GM12878 (cell line): ENCODE measurements around the gene ZNF229. TPM values are rescaled to one million over a fixed set of nuclear protein-coding genes. Genes with fewer than 3 reads are reported as not detected.

Experiments used
- ATAC-seq: fragments of 200-7000 bp; cut with Tn5 transposase; 3 replicates; pipeline ENCODE4 v1.9.1; 2020; ENCODE audit warnings: mild to moderate bottlenecking, moderate library complexity
- BruUV-seq: library from RNA; stranded (reverse); fragments of 400-500 nt; replicated peaks from 2 replicates; lab custom pipeline; 2021; lab: Mats Ljungman, UMichigan
- CTCF ChIA-PET: fragments of 300-600 bp; sonication (Branson Sonifier 250); formaldehyde crosslinking; extraction: SDS; loops from one replicate; lab custom pipeline; 2021; ENCODE audit warnings: inconsistent platforms; lab: Yijun Ruan, JAX
- POLR2A ChIA-PET: fragments of 350-600 bp; formaldehyde crosslinking; extraction: SDS; loops from one replicate; lab custom pipeline; 2021; ENCODE audit warnings: inconsistent platforms; lab: Charles Lee
- RAD21 ChIA-PET: fragments of 300-600 bp; sonication (Branson Sonifier 250); formaldehyde crosslinking; loops from one replicate; lab custom pipeline; 2023; ENCODE audit warnings: antibody characterized with exemption; ENCODE audit not compliant: unreplicated experiment; lab: Charles Lee
- SMC1A ChIA-PET: fragments of 300-600 bp; sonication (Branson Sonifier 250); formaldehyde crosslinking; loops from one replicate; lab custom pipeline; 2023; ENCODE audit not compliant: unreplicated experiment, uncharacterized antibody; lab: Charles Lee
- DNase-seq: peaks from one replicate; pipeline ENCODE4 v3.0.0-alpha.2; 2011; ENCODE audit warnings: low read depth, low spot score
- FAIRE-seq: peaks from 3 replicates; lab custom pipeline; 2011; peaks lifted over from hg19 to GRCh38; lab: Jason Lieb, UNC
- H2AFZ ChIP-seq: 2 replicates; pipeline ENCODE4 v1.6.0; 2011; ENCODE audit warnings: low read depth, low read length, control low read depth; ENCODE audit not compliant: control insufficient read depth
- H3K27ac ChIP-seq: 2 replicates; pipeline ENCODE4 v1.5.1; 2011; ENCODE audit warnings: control low read depth; ENCODE audit not compliant: control insufficient read depth, insufficient read depth
- H3K27me3 ChIP-seq, 2 experiments: replicated peaks in 1 of 2; 2 replicates each; pipeline versions ENCODE4 v1.6.0 to v1.6.1; 2011; ENCODE audit warnings: low read length in 1 of 2; ENCODE audit not compliant: control insufficient read depth in 2 of 2, insufficient read depth in 2 of 2
- H3K36me3 ChIP-seq, 2 experiments: 2 replicates each; pipeline ENCODE4 v1.5.1; 2011; ENCODE audit warnings: low read length in 1 of 2; ENCODE audit not compliant: control insufficient read depth in 2 of 2, insufficient read depth in 2 of 2
- H3K4me1 ChIP-seq: 2 replicates; pipeline ENCODE4 v1.6.1; 2011; ENCODE audit warnings: mild to moderate bottlenecking, low read length, moderate library complexity, mixed read lengths; ENCODE audit not compliant: control insufficient read depth, insufficient read depth
- H3K4me2 ChIP-seq: 2 replicates; pipeline ENCODE4 v1.6.0; 2011; ENCODE audit warnings: control low read depth; ENCODE audit not compliant: control insufficient read depth, insufficient read depth
- H3K4me3 ChIP-seq: fragments of 200-600 bp; sonication (generic); 2 replicates; pipeline ENCODE4 v1.5.1; 2016
- H3K79me2 ChIP-seq: 2 replicates; pipeline ENCODE4 v1.6.0; 2011; ENCODE audit warnings: low read length; ENCODE audit not compliant: control insufficient read depth, insufficient read depth
- H3K9ac ChIP-seq: 2 replicates; pipeline ENCODE4 v1.8.0; 2011; ENCODE audit warnings: low read length, control low read depth, mixed read lengths; ENCODE audit not compliant: control insufficient read depth, insufficient read depth
- H3K9me3 ChIP-seq: replicated peaks from 3 replicates; pipeline ENCODE4 v1.5.1; 2011; ENCODE audit warnings: mild to moderate bottlenecking, low read length; ENCODE audit not compliant: control insufficient read depth, insufficient read depth
- H4K20me1 ChIP-seq: 2 replicates; pipeline ENCODE4 v1.6.0; 2011; ENCODE audit not compliant: control insufficient read depth, insufficient read depth
- ATF7 ChIP-seq: fragments of 450-650 bp; IDR thresholded peaks from 2 replicates; pipeline ENCODE4 v1.6.1; 2016; ENCODE audit warnings: low read depth, mild to moderate bottlenecking
- BHLHE40 ChIP-seq, 2 experiments: fragments of 450-650 bp in 1 of 2; IDR thresholded peaks; 2 replicates each; pipeline ENCODE4 v1.6.1; 2011 to 2017; ENCODE audit warnings: low read depth in 2 of 2, borderline replicate concordance in 1 of 2, improper control_type of control experiment in 1 of 2, low read length in 1 of 2, mild to moderate bottlenecking in 1 of 2
- BRCA1 ChIP-seq: IDR thresholded peaks from 2 replicates; pipeline ENCODE4 v1.6.1; 2011; ENCODE audit warnings: low read depth, low read length, improper control_type of control experiment
- CBX5 ChIP-seq: sonication (generic); IDR thresholded peaks from 2 replicates; pipeline ENCODE4 v1.6.1; 2016; ENCODE audit warnings: low read depth, moderate library complexity, mild to moderate bottlenecking, inconsistent platforms
- HDAC2 ChIP-seq: fragments of 200-600 bp; sonication (generic); IDR thresholded peaks from 2 replicates; pipeline ENCODE4 v1.6.1; 2017
- IKZF1 ChIP-seq: fragments of 450-650 bp; conservative IDR thresholded peaks from 2 replicates; pipeline ENCODE4 v1.6.1; 2017; ENCODE audit warnings: antibody characterized with exemption, mild to moderate bottlenecking
- JUND ChIP-seq: IDR thresholded peaks from 2 replicates; pipeline ENCODE4 v1.6.1; 2012; ENCODE audit warnings: low read depth, mild to moderate bottlenecking, low read length, improper control_type of control experiment, moderate library complexity
- MEF2A ChIP-seq: IDR thresholded peaks from 2 replicates; pipeline ENCODE4 v1.6.1; 2011; ENCODE audit warnings: low read depth, mild to moderate bottlenecking, low read length, moderate library complexity; ENCODE audit not compliant: insufficient read depth
- PAX8 ChIP-seq: fragments of 450-650 bp; IDR thresholded peaks from 2 replicates; pipeline ENCODE4 v1.6.1; 2017; ENCODE audit warnings: mild to moderate bottlenecking, moderate library complexity
- POU2F2 ChIP-seq: IDR thresholded peaks from 3 replicates; pipeline ENCODE4 v1.6.1; 2011; ENCODE audit warnings: low read depth, mild to moderate bottlenecking, low read length, borderline replicate concordance
- RAD21 ChIP-seq: IDR thresholded peaks from 2 replicates; pipeline ENCODE4 v1.6.1; 2011; ENCODE audit warnings: mild to moderate bottlenecking, low read depth, low read length, moderate library complexity; ENCODE audit not compliant: insufficient read depth
- RELA ChIP-seq: fragments of 450-650 bp; IDR thresholded peaks from 2 replicates; pipeline ENCODE4 v1.8.0; 2014; ENCODE audit warnings: borderline replicate concordance; ENCODE audit not compliant: partially characterized antibody
- SREBF1 ChIP-seq: IDR thresholded peaks from 2 replicates; pipeline ENCODE4 v1.6.1; 2012; ENCODE audit warnings: mild to moderate bottlenecking, low read length
- SRF ChIP-seq, 2 experiments: IDR thresholded peaks; 2 replicates each; pipeline ENCODE4 v1.6.1; 2011; ENCODE audit warnings: low read depth in 2 of 2, low read length in 2 of 2, mild to moderate bottlenecking in 1 of 2, moderate library complexity in 1 of 2
- SUPT20H ChIP-seq: IDR thresholded peaks from 2 replicates; pipeline ENCODE4 v1.6.1; 2011; ENCODE audit warnings: low read depth, mild to moderate bottlenecking, low read length, moderate library complexity, borderline replicate concordance; ENCODE audit not compliant: control insufficient read depth
- TCF3 ChIP-seq: IDR thresholded peaks from 2 replicates; pipeline ENCODE4 v1.6.1; 2012; ENCODE audit warnings: low read depth, mild to moderate bottlenecking, low read length, borderline replicate concordance; ENCODE audit not compliant: insufficient read depth
- ZNF217 ChIP-seq: fragments of 450-650 bp; IDR thresholded peaks from 2 replicates; pipeline ENCODE4 v1.6.1; 2017; ENCODE audit warnings: antibody characterized with exemption, mild to moderate bottlenecking
- WGBS: methylation state at CpG from one replicate; pipeline ENCODE4 v1.1.6; 2016; ENCODE audit warnings: low lambda C conversion rate; ENCODE audit not compliant: insufficient replicate concordance, insufficient coverage; ENCODE audit errors: missing lambda C conversion rate; 5-methylcytosine and 5-hydroxymethylcytosine counted together
- in situ Hi-C: fragments of 300-500 bp; cut with MboI; formaldehyde crosslinking; loops from 9 replicates; pipeline ENCODE4 v1.14.3; 2018; ENCODE audit warnings: mixed read lengths
- intact Hi-C: fragments of 100-400 bp; cut with micrococcal nuclease; formaldehyde crosslinking; loops from one replicate; pipeline ENCODE4 v1.14.2; 2022; ENCODE audit not compliant: unreplicated experiment
- polyA plus RNA-seq, 11 experiments: library from polyadenylated mRNA; depleted of rRNA in 4 of 11; unstranded in 6 of 11; stranded (reverse) in 5 of 11; fragments of >200 nt; fragmentation: Nextera tagmentation in 4 of 11; fragmentation: Illumina TruSeq in 1 of 11; extraction: Ambion mirVana in 4 of 11; extraction: Trizol in 1 of 11; gene quantifications; 1 replicate in 1 of 11; 2 replicates in 10 of 11; pipeline versions ENCODE4 v1.2.1 to v1.2.3, GENCODE V29; 2011 to 2016; ENCODE audit warnings: inconsistent platforms in 2 of 11, missing spikeins in 2 of 11, low read depth in 1 of 11
- total RNA-seq, 4 experiments: library from RNA; depleted of rRNA in 3 of 4; stranded (reverse); fragments of >200 nt in 3 of 4; fragmentation: Illumina TruSeq in 1 of 4; extraction: Trizol in 1 of 4; gene quantifications; 2 replicates each; pipeline versions ENCODE4 v1.2.1 to v1.2.3, GENCODE V29; 2013 to 2021
- TF ChIP-seq, protein P1 (sequence below): fragments of 450-650 bp; IDR thresholded peaks from 2 replicates; pipeline ENCODE4 v1.6.1; 2016; ENCODE audit warnings: mild to moderate bottlenecking
- TF ChIP-seq, protein P2 (sequence below): fragments of 450-650 bp; formaldehyde crosslinking; IDR thresholded peaks from 2 replicates; pipeline ENCODE4 v1.4.0; 2022; ENCODE audit warnings: mild to moderate bottlenecking, moderate library complexity
- TF ChIP-seq, protein P3 (sequence below): fragments of 450-650 bp; IDR thresholded peaks from 2 replicates; pipeline ENCODE4 v1.6.1; 2018; ENCODE audit warnings: borderline replicate concordance, mild to moderate bottlenecking; ENCODE audit not compliant: partially characterized antibody

The ZNF229 gene
- total and polyA plus RNA-seq, 10 of the 15 experiments (the other 5 are each of a cell fraction or from before 2014, with no cell fraction given): 0.04 to 0.24 (median 0.14) TPM; not detected in 1

DNA sequence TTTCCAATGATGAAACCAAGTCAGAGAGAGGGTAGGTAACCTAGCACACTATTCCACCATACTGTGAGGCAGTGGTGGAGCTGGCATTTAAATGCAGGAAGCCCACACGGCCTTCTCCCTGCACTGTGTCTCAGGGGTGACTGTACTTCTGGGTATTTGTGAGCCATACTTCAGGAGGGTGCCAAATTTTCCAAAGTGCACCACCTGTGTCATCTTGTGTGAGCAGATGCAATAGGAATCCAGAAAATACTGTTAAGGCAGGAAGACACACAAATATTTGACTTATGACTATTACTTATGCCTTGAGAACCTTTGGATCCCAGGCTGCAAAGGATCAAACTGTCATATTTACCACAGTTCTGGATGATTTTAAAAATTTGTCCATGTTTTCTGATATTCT lies 17.3 kb downstream of the ZNF229 start:
- no peak overlapping the region for H3K4me2 ChIP-seq
- ChIA-PET SMC1A (no interaction called here), POLR2A (no interaction called here), RAD21 (no interaction called here), CTCF (no interaction called here)
- in situ Hi-C loops: no loop called here
- H3K36me3 ChIP-seq: no peaks in the 10 kb centered on the region
- no peak for ATAC-seq
- H3K79me2 ChIP-seq: no peaks in the 10 kb centered on the region
- BruUV-seq: no TSS peak
- no peak for FAIRE-seq
- DNase-seq: no peak
- H3K27ac ChIP-seq: no peak overlapping the region
- no peak overlapping the region for H2AFZ ChIP-seq
- TF ChIP-seq PAX8 (no peak), RAD21 (no peak), HDAC2 (no peak), BHLHE40 (IDR thresholded peaks at IDR 0.05; ENCODE audit: borderline replicate concordance in 1 of 2, low read depth in 2 of 2, low read length in 1 of 2) (no peak), IKZF1 (no peak), JUND (no peak), SREBF1 (no peak), ATF7 (no peak), SRF (IDR thresholded peaks at IDR 0.05; ENCODE audit: low read depth in 2 of 2, low read length in 2 of 2) (no peak), SUPT20H (no peak), CBX5 (no peak), TCF3 (no peak), ZNF217 (no peak), POU2F2 (no peak), BRCA1 (no peak), RELA (no peak), MEF2A (no peak)
- TF ChIP-seq, protein P1, sequence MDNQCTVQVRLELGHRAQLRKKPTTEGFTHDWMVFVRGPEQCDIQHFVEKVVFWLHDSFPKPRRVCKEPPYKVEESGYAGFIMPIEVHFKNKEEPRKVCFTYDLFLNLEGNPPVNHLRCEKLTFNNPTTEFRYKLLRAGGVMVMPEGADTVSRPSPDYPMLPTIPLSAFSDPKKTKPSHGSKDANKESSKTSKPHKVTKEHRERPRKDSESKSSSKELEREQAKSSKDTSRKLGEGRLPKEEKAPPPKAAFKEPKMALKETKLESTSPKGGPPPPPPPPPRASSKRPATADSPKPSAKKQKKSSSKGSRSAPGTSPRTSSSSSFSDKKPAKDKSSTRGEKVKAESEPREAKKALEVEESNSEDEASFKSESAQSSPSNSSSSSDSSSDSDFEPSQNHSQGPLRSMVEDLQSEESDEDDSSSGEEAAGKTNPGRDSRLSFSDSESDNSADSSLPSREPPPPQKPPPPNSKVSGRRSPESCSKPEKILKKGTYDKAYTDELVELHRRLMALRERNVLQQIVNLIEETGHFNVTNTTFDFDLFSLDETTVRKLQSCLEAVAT: no peak
- TF ChIP-seq, protein P2, sequence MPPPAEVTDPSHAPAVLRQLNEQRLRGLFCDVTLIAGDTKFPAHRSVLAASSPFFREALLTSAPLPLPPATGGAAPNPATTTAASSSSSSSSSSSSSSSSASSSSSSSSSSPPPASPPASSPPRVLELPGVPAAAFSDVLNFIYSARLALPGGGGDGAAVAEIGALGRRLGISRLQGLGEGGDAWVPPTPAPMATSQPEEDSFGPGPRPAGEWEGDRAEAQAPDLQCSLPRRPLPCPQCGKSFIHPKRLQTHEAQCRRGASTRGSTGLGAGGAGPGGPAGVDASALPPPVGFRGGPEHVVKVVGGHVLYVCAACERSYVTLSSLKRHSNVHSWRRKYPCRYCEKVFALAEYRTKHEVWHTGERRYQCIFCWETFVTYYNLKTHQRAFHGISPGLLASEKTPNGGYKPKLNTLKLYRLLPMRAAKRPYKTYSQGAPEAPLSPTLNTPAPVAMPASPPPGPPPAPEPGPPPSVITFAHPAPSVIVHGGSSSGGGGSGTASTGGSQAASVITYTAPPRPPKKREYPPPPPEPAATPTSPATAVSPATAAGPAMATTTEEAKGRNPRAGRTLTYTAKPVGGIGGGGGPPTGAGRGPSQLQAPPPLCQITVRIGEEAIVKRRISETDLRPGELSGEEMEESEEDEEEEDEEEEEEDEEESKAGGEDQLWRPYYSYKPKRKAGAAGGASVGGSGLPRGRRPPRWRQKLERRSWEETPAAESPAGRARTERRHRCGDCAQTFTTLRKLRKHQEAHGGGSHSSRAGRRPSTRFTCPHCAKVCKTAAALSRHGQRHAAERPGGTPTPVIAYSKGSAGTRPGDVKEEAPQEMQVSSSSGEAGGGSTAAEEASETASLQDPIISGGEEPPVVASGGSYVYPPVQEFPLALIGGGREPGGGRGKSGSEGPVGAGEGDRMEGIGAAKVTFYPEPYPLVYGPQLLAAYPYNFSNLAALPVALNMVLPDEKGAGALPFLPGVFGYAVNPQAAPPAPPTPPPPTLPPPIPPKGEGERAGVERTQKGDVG (CRISPR knock-in tag): no peak
- TF ChIP-seq, protein P3, sequence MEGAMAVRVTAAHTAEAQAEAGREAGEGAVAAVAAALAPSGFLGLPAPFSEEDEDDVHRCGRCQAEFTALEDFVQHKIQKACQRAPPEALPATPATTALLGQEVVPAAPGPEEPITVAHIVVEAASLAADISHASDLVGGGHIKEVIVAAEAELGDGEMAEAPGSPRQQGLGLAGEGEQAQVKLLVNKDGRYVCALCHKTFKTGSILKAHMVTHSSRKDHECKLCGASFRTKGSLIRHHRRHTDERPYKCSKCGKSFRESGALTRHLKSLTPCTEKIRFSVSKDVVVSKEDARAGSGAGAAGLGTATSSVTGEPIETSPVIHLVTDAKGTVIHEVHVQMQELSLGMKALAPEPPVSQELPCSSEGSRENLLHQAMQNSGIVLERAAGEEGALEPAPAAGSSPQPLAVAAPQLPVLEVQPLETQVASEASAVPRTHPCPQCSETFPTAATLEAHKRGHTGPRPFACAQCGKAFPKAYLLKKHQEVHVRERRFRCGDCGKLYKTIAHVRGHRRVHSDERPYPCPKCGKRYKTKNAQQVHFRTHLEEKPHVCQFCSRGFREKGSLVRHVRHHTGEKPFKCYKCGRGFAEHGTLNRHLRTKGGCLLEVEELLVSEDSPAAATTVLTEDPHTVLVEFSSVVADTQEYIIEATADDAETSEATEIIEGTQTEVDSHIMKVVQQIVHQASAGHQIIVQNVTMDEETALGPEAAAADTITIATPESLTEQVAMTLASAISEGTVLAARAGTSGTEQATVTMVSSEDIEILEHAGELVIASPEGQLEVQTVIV: no peak
- H3K4me3 ChIP-seq: no peak overlapping the region
- H3K9ac ChIP-seq: no peak overlapping the region
- H4K20me1 ChIP-seq: no peaks in the 10 kb centered on the region
- 0% methylated on average over 1 of the region's 1 CpG for WGBS
- intact Hi-C loops: no loop called here
- H3K4me1 ChIP-seq: no peaks in the 10 kb centered on the region
- no peaks in the 10 kb centered on the region for H3K27me3 ChIP-seq
- peaks cover 3% of the 10 kb centered on the region; the same call in 2 of the 3 replicates for H3K9me3 ChIP-seq
